Neural cell (in vitro differentiated cells): Measurements from ENCODE around the gene KLC3. TPM values are rescaled to one million over a fixed set of nuclear protein-coding genes. Genes with fewer than 3 reads are reported as not detected.

Source experiments
- H2AFZ ChIP-seq: fragments of 200-600, 300-800 bp; sonication (generic), shearing (Covaris generic); 2 replicates; pipeline ENCODE4 v1.6.0; 2014; ENCODE audit warnings: low read depth, mild to moderate bottlenecking, antibody characterized with exemption, low read length, moderate library complexity
- H3F3A ChIP-seq: fragments of 200-600 bp; shearing (Covaris generic); 2 replicates; pipeline ENCODE4 v1.6.1; 2016; ENCODE audit warnings: mild to moderate bottlenecking, moderate library complexity, mixed read lengths, antibody characterized with exemption, low read length; ENCODE audit not compliant: insufficient read depth, poor library complexity, severe bottlenecking
- H3K27ac ChIP-seq: fragments of 200-600, 300-800 bp; sonication (generic), shearing (Covaris generic); 2 replicates; pipeline ENCODE4 v1.5.1; 2014; ENCODE audit warnings: mild to moderate bottlenecking, low read length, moderate library complexity
- H3K27me3 ChIP-seq: fragments of 300-800, 200-600 bp; sonication (generic), shearing (Covaris generic); 2 replicates; pipeline ENCODE4 v1.6.0; 2014; ENCODE audit warnings: mild to moderate bottlenecking, low read depth, low read length, moderate library complexity; ENCODE audit not compliant: insufficient read depth
- H3K36me3 ChIP-seq: fragments of 300-800, 200-600 bp; sonication (generic), shearing (Covaris generic); 2 replicates; pipeline ENCODE4 v1.5.1; 2014; ENCODE audit warnings: mild to moderate bottlenecking, antibody characterized with exemption, low read length, moderate library complexity; ENCODE audit not compliant: insufficient read depth
- H3K4me2 ChIP-seq: fragments of 300-800, 200-600 bp; sonication (generic), shearing (Covaris generic); 2 replicates; pipeline ENCODE4 v1.6.0; 2014; ENCODE audit warnings: mild to moderate bottlenecking, low read length
- H3K4me3 ChIP-seq: fragments of 300-800, 200-600 bp; sonication (generic), shearing (Covaris generic); 2 replicates; pipeline ENCODE4 v1.5.1; 2014; ENCODE audit warnings: mild to moderate bottlenecking, low read length, moderate library complexity
- H3K79me2 ChIP-seq: fragments of 200-600 bp; shearing (Covaris generic); replicated peaks from 2 replicates; pipeline ENCODE4 v1.6.0; 2014; ENCODE audit warnings: mild to moderate bottlenecking, low read length, moderate library complexity; ENCODE audit not compliant: insufficient read depth
- H3K9ac ChIP-seq: fragments of 300-800, 200-600 bp; sonication (generic), shearing (Covaris generic); 2 replicates; pipeline ENCODE4 v1.6.1; 2016; ENCODE audit warnings: mild to moderate bottlenecking, low read length, mixed read lengths
- H3K9me2 ChIP-seq: fragments of 200-600 bp; shearing (Covaris generic); 2 replicates; pipeline ENCODE4 v1.6.1; 2016; ENCODE audit warnings: mild to moderate bottlenecking, low read length, mixed read lengths; ENCODE audit not compliant: insufficient read depth
- H3K9me3 ChIP-seq: fragments of 200-600, 300-800 bp; sonication (generic), shearing (Covaris generic); 2 replicates; pipeline ENCODE4 v1.6.1; 2016; ENCODE audit warnings: mild to moderate bottlenecking, mixed run types, low read length, moderate library complexity, mixed read lengths
- H4K20me1 ChIP-seq: fragments of 200-600 bp; shearing (Covaris generic); 2 replicates; pipeline ENCODE4 v1.6.1; 2016; ENCODE audit warnings: mild to moderate bottlenecking, mixed run types; ENCODE audit not compliant: insufficient read depth
- CTCF ChIP-seq: fragments of 450-650 bp; IDR thresholded peaks from 2 replicates; pipeline ENCODE4 v1.5.1; 2014; ENCODE audit warnings: antibody characterized with exemption, mild to moderate bottlenecking, moderate library complexity; ENCODE audit not compliant: poor library complexity, severe bottlenecking
- EP300 ChIP-seq: fragments of 450-650 bp; conservative IDR thresholded peaks from 2 replicates; pipeline ENCODE4 v1.6.1; 2014; ENCODE audit warnings: antibody characterized with exemption, mild to moderate bottlenecking, moderate library complexity; ENCODE audit not compliant: poor library complexity, severe bottlenecking
- EZH2 ChIP-seq: fragments of 200-600, 300-800 bp; shearing (Covaris generic), sonication (generic); IDR thresholded peaks from 2 replicates; pipeline ENCODE4 v1.6.1; 2014; ENCODE audit warnings: antibody characterized with exemption, low read length, borderline replicate concordance, mild to moderate bottlenecking; ENCODE audit not compliant: insufficient read depth, poor library complexity, severe bottlenecking
- MXI1 ChIP-seq: fragments of 450-650 bp; conservative IDR thresholded peaks from 2 replicates; pipeline ENCODE4 v1.6.1; 2014; ENCODE audit warnings: antibody characterized with exemption, mild to moderate bottlenecking; ENCODE audit not compliant: poor library complexity, severe bottlenecking
- POLR2AphosphoS5 ChIP-seq: IDR thresholded peaks from 2 replicates; pipeline ENCODE4 v1.6.1; 2012
- RAD21 ChIP-seq: fragments of 450-650 bp; conservative IDR thresholded peaks from 2 replicates; pipeline ENCODE4 v1.6.1; 2014; ENCODE audit warnings: antibody characterized with exemption, mild to moderate bottlenecking, moderate library complexity
- REST ChIP-seq: IDR thresholded peaks from 2 replicates; pipeline ENCODE4 v1.6.1; 2012; ENCODE audit warnings: borderline replicate concordance
- SMC3 ChIP-seq: fragments of 450-650 bp; conservative IDR thresholded peaks from 2 replicates; pipeline ENCODE4 v1.6.1; 2014; ENCODE audit warnings: antibody characterized with exemption, mild to moderate bottlenecking, moderate library complexity; ENCODE audit not compliant: poor library complexity
- TAF1 ChIP-seq: IDR thresholded peaks from 2 replicates; pipeline ENCODE4 v1.6.1; 2012; ENCODE audit warnings: low read depth
- polyA plus RNA-seq: library from polyadenylated mRNA; depleted of rRNA; stranded (reverse); fragments of >200 nt; gene quantifications from 2 replicates; pipeline ENCODE4 v1.2.3, GENCODE V29; 2014

KLC3 gene
- polyA plus RNA-seq, 1 donor from 2014 or later, result not detected

- Histone ChIP-seq H3K4me3 (no peak overlapping the region), H3K4me2 (no peak overlapping the region), H3K36me3 (no peaks in the 10 kb centered on the region), H3K9me3 (no peaks in the 10 kb centered on the region), H3K27me3 (no peaks in the 10 kb centered on the region), H3K9ac (no peak overlapping the region), H2AFZ (no peak overlapping the region), H3F3A (no peaks in the 10 kb centered on the region), H3K79me2 (no peaks in the 10 kb centered on the region), H4K20me1 (no peaks in the 10 kb centered on the region), H3K27ac (no peak overlapping the region), H3K9me2 (no peaks in the 10 kb centered on the region)
- TF ChIP-seq EZH2 (no peak), POLR2AphosphoS5 (no peak), RAD21 (no peak), SMC3 (no peak), REST (no peak), TAF1 (no peak), CTCF (no peak), MXI1 (no peak), EP300 (no peak)
Measured at GRCh38 chr19:45321848-45322247, 18.7 kb upstream of the KLC3 start.

GRCh38 chr19:45322311-45322710 is 18.2 kb upstream of the KLC3 start:
- Histone ChIP-seq H3K36me3 (no peaks in the 10 kb centered on the region), H3K27ac (no peak overlapping the region), H3K27me3 (no peaks in the 10 kb centered on the region)

More at GRCh38 chr19:45322311-45322710, 18.2 kb upstream of the KLC3 start:
- Histone ChIP-seq H3K79me2 (no peaks in the 10 kb centered on the region), H3F3A (no peaks in the 10 kb centered on the region), H3K9ac (no peak overlapping the region), H2AFZ (no peak overlapping the region), H3K9me3 (no peaks in the 10 kb centered on the region), H3K9me2 (no peaks in the 10 kb centered on the region), H3K4me3 (no peak overlapping the region), H3K4me2 (no peak overlapping the region), H4K20me1 (no peaks in the 10 kb centered on the region)
- TF ChIP-seq TAF1 (no peak), RAD21 (no peak), REST (no peak), EZH2 (no peak), CTCF (no peak), EP300 (no peak), POLR2AphosphoS5 (no peak), SMC3 (no peak), MXI1 (no peak)
